K562 (cell line): ENCODE measurements around the gene SKIDA1. TPM values are rescaled to one million over a fixed set of nuclear protein-coding genes. Genes with fewer than 3 reads are reported as not detected.

Experiments
- BACH1 ChIP-seq: fragments of 200-800 bp; sonication (Bioruptor generic); IDR thresholded peaks from 2 replicates; pipeline ENCODE4 v1.6.1; 2016; ENCODE audit warnings: missing genetic modification characterization, missing compliant biosample characterization
- CREB3L1 ChIP-seq: fragments of 450-650 bp; IDR thresholded peaks from 2 replicates; pipeline ENCODE4 v1.6.1; 2014; ENCODE audit warnings: low read depth, mild to moderate bottlenecking, moderate library complexity, borderline replicate concordance
- HEY1 ChIP-seq: fragments of 250-450 bp; sonication (Bioruptor Pico); IDR thresholded peaks from 2 replicates; pipeline ENCODE4 v1.5.0; 2020; ENCODE audit warnings: mild to moderate bottlenecking, moderate library complexity, borderline replicate concordance
- IRF2 ChIP-seq: sonication (generic); formaldehyde crosslinking; IDR thresholded peaks from 2 replicates; pipeline ENCODE4 v1.8.1; 2022; ENCODE audit warnings: mild to moderate bottlenecking, missing genetic modification reagents
- KLF13 ChIP-seq: fragments of 450-650 bp; IDR thresholded peaks from 2 replicates; pipeline ENCODE4 v1.6.1; 2016; ENCODE audit warnings: missing genetic modification characterization, low read depth, mild to moderate bottlenecking, missing compliant biosample characterization, moderate library complexity, borderline replicate concordance
- LARP7 ChIP-seq: fragments of 450-650 bp; IDR thresholded peaks from 2 replicates; pipeline ENCODE4 v1.6.1; 2016
- SMC3 ChIP-seq: conservative IDR thresholded peaks from 2 replicates; pipeline ENCODE4 v1.6.1; 2011; ENCODE audit warnings: low read depth, low read length, improper control_type of control experiment; ENCODE audit not compliant: insufficient read depth
- ZNF124 ChIP-seq: sonication (generic); formaldehyde crosslinking; IDR thresholded peaks from 2 replicates; pipeline ENCODE4 v1.8.1; 2022; ENCODE audit warnings: missing genetic modification reagents
- polyA plus RNA-seq, 8 experiments: library from polyadenylated mRNA; depleted of rRNA in 4 of 8; stranded (reverse) in 5 of 8; unstranded in 3 of 8; fragments of >200 nt; fragmentation: Nextera tagmentation in 2 of 8; fragmentation: Illumina TruSeq in 1 of 8; extraction: Ambion mirVana in 2 of 8; extraction: Trizol in 1 of 8; gene quantifications; 2 replicates each; pipeline versions ENCODE4 v1.2.1 to v1.2.3, GENCODE V29; 2011 to 2014; ENCODE audit warnings: inconsistent platforms in 1 of 8, missing spikeins in 1 of 8
- total RNA-seq, 7 experiments: library from RNA; depleted of rRNA in 6 of 7; stranded (reverse); fragments of >200 nt in 6 of 7; fragmentation: Illumina TruSeq in 2 of 7; extraction: Trizol in 2 of 7; gene quantifications; 2 replicates each; pipeline versions ENCODE4 v1.2.1 to v1.2.3, GENCODE V29; 2011 to 2021; ENCODE audit warnings: low replicate concordance in 1 of 7
- TF ChIP-seq, protein P1 (sequence below), 2 experiments: fragments of 450-650 bp in 1 of 2; IDR thresholded peaks; 2 replicates each; pipeline ENCODE4 v1.6.1; 2011 to 2017; ENCODE audit warnings: low read depth in 2 of 2, antibody characterized with exemption in 1 of 2, borderline replicate concordance in 1 of 2, low read length in 1 of 2, mild to moderate bottlenecking in 1 of 2, mixed read lengths in 1 of 2; ENCODE audit not compliant: control insufficient read depth in 1 of 2
- TF ChIP-seq, protein P2 (sequence below), 2 experiments: fragments of 200-800 bp in 1 of 2; sonication (Bioruptor generic) in 1 of 2; sonication (generic) in 1 of 2; formaldehyde crosslinking in 1 of 2; IDR thresholded peaks in 1 of 2; conservative IDR thresholded peaks in 1 of 2; 2 replicates each; pipeline versions ENCODE4 v1.5.0 to v1.6.1; 2016 to 2020; ENCODE audit warnings: missing compliant biosample characterization in 1 of 2, missing genetic modification characterization in 1 of 2, missing genetic modification reagents in 1 of 2
- TF ChIP-seq, protein P3 (sequence below): fragments of 450-650 bp; IDR thresholded peaks from 2 replicates; pipeline ENCODE4 v1.6.1; 2017; ENCODE audit warnings: antibody characterized with exemption, mild to moderate bottlenecking

Gene SKIDA1
- total and polyA plus RNA-seq, 9 of the 15 experiments (the other 6 are each of a cell fraction or from before 2014, with no cell fraction given) = 0.05 to 1.1 (median 0.42) TPM

- TF ChIP-seq, protein P1, sequence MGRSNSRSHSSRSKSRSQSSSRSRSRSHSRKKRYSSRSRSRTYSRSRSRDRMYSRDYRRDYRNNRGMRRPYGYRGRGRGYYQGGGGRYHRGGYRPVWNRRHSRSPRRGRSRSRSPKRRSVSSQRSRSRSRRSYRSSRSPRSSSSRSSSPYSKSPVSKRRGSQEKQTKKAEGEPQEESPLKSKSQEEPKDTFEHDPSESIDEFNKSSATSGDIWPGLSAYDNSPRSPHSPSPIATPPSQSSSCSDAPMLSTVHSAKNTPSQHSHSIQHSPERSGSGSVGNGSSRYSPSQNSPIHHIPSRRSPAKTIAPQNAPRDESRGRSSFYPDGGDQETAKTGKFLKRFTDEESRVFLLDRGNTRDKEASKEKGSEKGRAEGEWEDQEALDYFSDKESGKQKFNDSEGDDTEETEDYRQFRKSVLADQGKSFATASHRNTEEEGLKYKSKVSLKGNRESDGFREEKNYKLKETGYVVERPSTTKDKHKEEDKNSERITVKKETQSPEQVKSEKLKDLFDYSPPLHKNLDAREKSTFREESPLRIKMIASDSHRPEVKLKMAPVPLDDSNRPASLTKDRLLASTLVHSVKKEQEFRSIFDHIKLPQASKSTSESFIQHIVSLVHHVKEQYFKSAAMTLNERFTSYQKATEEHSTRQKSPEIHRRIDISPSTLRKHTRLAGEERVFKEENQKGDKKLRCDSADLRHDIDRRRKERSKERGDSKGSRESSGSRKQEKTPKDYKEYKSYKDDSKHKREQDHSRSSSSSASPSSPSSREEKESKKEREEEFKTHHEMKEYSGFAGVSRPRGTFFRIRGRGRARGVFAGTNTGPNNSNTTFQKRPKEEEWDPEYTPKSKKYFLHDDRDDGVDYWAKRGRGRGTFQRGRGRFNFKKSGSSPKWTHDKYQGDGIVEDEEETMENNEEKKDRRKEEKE (IDR thresholded peaks at IDR 0.05; ENCODE audit: borderline replicate concordance in 1 of 2, control insufficient read depth in 1 of 2, low read depth in 2 of 2, low read length in 1 of 2) = 0 out of 4 replicates have a peak, but pooled peaks of 1 of the 2 experiments have one; percentile 21
- TF ChIP-seq CREB3L1 (peak; percentile 41; the same call in 1 of the 2 replicates), ZNF124 (CRISPR knock-in tag) (no peak), BACH1 (peak; percentile 16; the same call in 1 of the 2 replicates), LARP7 (0 out of 2 replicates have a peak, but pooled peaks have one; percentile 63), HEY1 (CRISPR knock-in tag) (no peak), KLF13 (no peak), SMC3 (no peak), IRF2 (no peak)
- TF ChIP-seq, protein P2, sequence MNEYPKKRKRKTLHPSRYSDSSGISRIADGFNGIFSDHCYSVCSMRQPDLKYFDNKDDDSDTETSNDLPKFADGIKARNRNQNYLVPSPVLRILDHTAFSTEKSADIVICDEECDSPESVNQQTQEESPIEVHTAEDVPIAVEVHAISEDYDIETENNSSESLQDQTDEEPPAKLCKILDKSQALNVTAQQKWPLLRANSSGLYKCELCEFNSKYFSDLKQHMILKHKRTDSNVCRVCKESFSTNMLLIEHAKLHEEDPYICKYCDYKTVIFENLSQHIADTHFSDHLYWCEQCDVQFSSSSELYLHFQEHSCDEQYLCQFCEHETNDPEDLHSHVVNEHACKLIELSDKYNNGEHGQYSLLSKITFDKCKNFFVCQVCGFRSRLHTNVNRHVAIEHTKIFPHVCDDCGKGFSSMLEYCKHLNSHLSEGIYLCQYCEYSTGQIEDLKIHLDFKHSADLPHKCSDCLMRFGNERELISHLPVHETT (CRISPR knock-in tag; conservative IDR thresholded peaks at IDR 0.05 in 1 of 2, IDR thresholded peaks at IDR 0.05 in 1 of 2) = peak in 1 of 2 experiments; percentile 96; a peak in 2 of 4 replicates
- TF ChIP-seq, protein P3, sequence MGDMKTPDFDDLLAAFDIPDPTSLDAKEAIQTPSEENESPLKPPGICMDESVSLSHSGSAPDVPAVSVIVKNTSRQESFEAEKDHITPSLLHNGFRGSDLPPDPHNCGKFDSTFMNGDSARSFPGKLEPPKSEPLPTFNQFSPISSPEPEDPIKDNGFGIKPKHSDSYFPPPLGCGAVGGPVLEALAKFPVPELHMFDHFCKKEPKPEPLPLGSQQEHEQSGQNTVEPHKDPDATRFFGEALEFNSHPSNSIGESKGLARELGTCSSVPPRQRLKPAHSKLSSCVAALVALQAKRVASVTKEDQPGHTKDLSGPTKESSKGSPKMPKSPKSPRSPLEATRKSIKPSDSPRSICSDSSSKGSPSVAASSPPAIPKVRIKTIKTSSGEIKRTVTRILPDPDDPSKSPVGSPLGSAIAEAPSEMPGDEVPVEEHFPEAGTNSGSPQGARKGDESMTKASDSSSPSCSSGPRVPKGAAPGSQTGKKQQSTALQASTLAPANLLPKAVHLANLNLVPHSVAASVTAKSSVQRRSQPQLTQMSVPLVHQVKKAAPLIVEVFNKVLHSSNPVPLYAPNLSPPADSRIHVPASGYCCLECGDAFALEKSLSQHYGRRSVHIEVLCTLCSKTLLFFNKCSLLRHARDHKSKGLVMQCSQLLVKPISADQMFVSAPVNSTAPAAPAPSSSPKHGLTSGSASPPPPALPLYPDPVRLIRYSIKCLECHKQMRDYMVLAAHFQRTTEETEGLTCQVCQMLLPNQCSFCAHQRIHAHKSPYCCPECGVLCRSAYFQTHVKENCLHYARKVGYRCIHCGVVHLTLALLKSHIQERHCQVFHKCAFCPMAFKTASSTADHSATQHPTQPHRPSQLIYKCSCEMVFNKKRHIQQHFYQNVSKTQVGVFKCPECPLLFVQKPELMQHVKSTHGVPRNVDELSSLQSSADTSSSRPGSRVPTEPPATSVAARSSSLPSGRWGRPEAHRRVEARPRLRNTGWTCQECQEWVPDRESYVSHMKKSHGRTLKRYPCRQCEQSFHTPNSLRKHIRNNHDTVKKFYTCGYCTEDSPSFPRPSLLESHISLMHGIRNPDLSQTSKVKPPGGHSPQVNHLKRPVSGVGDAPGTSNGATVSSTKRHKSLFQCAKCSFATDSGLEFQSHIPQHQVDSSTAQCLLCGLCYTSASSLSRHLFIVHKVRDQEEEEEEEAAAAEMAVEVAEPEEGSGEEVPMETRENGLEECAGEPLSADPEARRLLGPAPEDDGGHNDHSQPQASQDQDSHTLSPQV = peak; percentile 85
Observed at GRCh38 chr10:21533467-21534279, 8.2 kb upstream of the SKIDA1 start, which contains the start of gene MLLT10 (continued).
